ENCODE results near the gene APLN.

DNA sequence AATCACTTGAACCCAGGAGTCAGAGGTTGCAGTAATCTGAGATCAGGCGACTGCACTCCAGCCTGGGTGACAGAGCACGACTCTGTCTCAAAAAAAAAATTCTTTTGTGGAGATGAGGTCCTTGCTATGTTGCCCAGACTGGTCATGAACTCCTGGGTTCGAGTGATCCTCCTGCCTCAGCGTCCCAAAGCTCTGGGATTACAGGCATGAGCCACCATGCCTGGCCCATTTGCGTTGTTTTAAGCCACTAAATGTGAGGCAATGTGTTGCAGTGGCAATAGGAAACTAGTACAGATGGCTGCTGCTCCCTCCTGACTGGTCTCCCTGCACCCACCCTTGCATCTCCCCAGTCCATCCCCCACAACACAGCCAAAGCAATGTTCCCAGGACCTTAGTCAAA is 40.0 kb upstream of the APLN start:
- TF ChIP-seq, protein P1, sequence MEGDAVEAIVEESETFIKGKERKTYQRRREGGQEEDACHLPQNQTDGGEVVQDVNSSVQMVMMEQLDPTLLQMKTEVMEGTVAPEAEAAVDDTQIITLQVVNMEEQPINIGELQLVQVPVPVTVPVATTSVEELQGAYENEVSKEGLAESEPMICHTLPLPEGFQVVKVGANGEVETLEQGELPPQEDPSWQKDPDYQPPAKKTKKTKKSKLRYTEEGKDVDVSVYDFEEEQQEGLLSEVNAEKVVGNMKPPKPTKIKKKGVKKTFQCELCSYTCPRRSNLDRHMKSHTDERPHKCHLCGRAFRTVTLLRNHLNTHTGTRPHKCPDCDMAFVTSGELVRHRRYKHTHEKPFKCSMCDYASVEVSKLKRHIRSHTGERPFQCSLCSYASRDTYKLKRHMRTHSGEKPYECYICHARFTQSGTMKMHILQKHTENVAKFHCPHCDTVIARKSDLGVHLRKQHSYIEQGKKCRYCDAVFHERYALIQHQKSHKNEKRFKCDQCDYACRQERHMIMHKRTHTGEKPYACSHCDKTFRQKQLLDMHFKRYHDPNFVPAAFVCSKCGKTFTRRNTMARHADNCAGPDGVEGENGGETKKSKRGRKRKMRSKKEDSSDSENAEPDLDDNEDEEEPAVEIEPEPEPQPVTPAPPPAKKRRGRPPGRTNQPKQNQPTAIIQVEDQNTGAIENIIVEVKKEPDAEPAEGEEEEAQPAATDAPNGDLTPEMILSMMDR (conservative IDR thresholded peaks at IDR 0.05 in 1 of 2, IDR thresholded peaks at IDR 0.05 in 1 of 2; ENCODE audit: extremely low read depth in 1 of 2, insufficient read depth in 1 of 2, low read depth in 1 of 2, low read length in 2 of 2): no peak
- no peak for TF ChIP-seq EZH2 (IDR thresholded peaks at IDR 0.05; ENCODE audit: borderline replicate concordance, low read length)

Data from mammary epithelial cell (primary cell).